ENCODE measurements around the gene KMO. TPM values are rescaled to one million over a fixed set of nuclear protein-coding genes. Genes with fewer than 3 reads are reported as not detected.

KMO gene
- total and polyA plus RNA-seq, 2 of the 8 experiments (the other 6 are each of a cell fraction or from before 2014, with no cell fraction given), result not detected

GRCh38 chr1:241495741-241496140, 36.4 kb upstream of the KMO start (continued):
- no peak for TF ChIP-seq GTF2F1 (IDR thresholded peaks at IDR 0.05; ENCODE audit: borderline replicate concordance, low read depth, low read length)
- no peak for TF ChIP-seq SP4 (IDR thresholded peaks at IDR 0.05; ENCODE audit: low read length)
- TF ChIP-seq E2F6 (IDR thresholded peaks at IDR 0.05), result no peak
- no peak for TF ChIP-seq FOSL1 (IDR thresholded peaks at IDR 0.05; ENCODE audit: insufficient read depth, low read depth, low read length)
